ENCODE results near the gene LRRC17. TPM values are rescaled to one million over a fixed set of nuclear protein-coding genes. Genes with fewer than 3 reads are reported as not detected.
"Not testable (repeated sequence)": the region's sequence is repeated elsewhere in the genome, so short reads cannot be mapped to it uniquely, and the experiment has no call there.

Gene LRRC17
- total and polyA plus RNA-seq, 10 donors, result 0.54 to 3.1 (median 1.1) TPM

DNA sequence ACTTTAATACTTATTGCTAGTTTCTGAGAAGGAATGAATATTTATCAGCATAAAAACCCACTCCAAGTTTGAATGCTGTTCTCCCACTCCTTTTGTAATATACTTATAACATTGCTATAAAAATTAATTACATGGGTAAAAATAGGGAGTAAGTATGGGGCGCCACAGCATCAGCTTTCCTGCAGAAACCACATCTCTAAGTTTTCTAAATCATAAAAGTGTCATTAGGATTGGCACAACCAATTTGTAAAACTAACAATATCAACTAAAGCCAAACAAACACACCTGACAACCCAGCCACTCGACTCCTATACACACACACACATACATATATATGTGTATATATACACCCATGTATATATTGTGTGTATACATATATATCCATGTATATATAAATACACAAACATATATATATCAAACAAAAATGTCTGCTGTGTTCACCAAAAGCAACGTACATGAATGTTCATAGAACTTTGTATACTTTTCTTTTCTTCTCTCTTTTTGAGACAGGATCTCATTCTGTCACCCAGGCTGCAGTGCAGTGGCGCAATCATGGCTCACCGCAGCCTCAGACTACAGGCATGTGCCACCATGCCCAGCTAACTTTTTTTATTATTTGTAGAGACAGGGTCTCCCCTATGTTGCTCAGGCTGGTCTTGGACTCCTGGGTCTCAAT is 14.8 kb upstream of the LRRC17 start:
- no peak for TF ChIP-seq POLR2A (IDR thresholded peaks at IDR 0.05)
- TF ChIP-seq, protein P1, sequence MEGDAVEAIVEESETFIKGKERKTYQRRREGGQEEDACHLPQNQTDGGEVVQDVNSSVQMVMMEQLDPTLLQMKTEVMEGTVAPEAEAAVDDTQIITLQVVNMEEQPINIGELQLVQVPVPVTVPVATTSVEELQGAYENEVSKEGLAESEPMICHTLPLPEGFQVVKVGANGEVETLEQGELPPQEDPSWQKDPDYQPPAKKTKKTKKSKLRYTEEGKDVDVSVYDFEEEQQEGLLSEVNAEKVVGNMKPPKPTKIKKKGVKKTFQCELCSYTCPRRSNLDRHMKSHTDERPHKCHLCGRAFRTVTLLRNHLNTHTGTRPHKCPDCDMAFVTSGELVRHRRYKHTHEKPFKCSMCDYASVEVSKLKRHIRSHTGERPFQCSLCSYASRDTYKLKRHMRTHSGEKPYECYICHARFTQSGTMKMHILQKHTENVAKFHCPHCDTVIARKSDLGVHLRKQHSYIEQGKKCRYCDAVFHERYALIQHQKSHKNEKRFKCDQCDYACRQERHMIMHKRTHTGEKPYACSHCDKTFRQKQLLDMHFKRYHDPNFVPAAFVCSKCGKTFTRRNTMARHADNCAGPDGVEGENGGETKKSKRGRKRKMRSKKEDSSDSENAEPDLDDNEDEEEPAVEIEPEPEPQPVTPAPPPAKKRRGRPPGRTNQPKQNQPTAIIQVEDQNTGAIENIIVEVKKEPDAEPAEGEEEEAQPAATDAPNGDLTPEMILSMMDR (IDR thresholded peaks at IDR 0.05 in 8 of 11, conservative IDR thresholded peaks at IDR 0.05 in 3 of 11), result no peak
- no peak for TF ChIP-seq POLR2AphosphoS5 (IDR thresholded peaks at IDR 0.05)
- intact Hi-C loops (cut with DNase I; ENCODE audit: low total_unique reads), result no loop called here
- peak overlapping the region in 2 of 8 donors; percentile 41 to 57 for H3K27ac ChIP-seq

DNA sequence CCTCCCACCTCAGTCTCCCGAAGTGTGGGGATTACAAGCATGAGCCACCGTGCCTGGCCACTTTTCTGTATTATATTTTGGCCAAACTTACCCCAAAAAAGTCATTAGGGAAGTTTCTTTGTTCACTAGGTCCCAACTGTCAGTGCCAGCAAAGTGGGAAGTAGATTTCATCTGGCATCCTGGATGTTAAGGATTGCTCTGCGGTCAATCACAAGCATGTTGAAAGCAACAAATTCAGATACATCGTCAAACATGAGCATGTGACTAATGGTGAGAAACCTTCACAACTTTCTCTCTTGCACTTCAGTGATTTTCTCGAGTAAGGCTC is 14.3 kb upstream of the LRRC17 start:
- TF ChIP-seq, protein P1 (IDR thresholded peaks at IDR 0.05 in 8 of 11, conservative IDR thresholded peaks at IDR 0.05 in 3 of 11), result no peak
- TF ChIP-seq POLR2A (IDR thresholded peaks at IDR 0.05), result no peak
- no peak for TF ChIP-seq POLR2AphosphoS5 (IDR thresholded peaks at IDR 0.05)
- Histone ChIP-seq H3K36me3 (no peaks in the 10 kb centered on the region), H3K9me3 (peaks cover 0 to under 1% (median 0%) of the 10 kb centered on the region in 8 donors), H3K4me3 (no peak overlapping the region), H3K4me1 (peaks cover 0 to 14% (median 4%) of the 10 kb centered on the region in 6 donors), H3K27ac (peak overlapping the region in 2 of 8 donors; percentile 41 to 57), H3K27me3 (replicated peaks in 1 of 7) (no peaks in the 10 kb centered on the region)
- intact Hi-C loops (cut with DNase I; ENCODE audit: low total_unique reads), result no loop called here
- DNase-seq, result no peak
- 47 to 79% (median 66%) methylated on average over 5 of the region's 5 CpGs for WGBS, 5 donors

More for the DNA sequence above, 14.8 kb upstream of the LRRC17 start:
- Histone ChIP-seq H3K27me3 (replicated peaks in 1 of 7) (no peaks in the 10 kb centered on the region), H3K4me3 (no peak overlapping the region), H3K9me3 (no peaks in the 10 kb centered on the region), H3K4me1 (peaks cover 0 to 15% (median 4%) of the 10 kb centered on the region in 6 donors), H3K36me3 (no peaks in the 10 kb centered on the region)
- no peak for DNase-seq
- WGBS, 5 donors, result 62 to 85% (median 72%) methylated on average over 5 of the region's 5 CpGs

DNA sequence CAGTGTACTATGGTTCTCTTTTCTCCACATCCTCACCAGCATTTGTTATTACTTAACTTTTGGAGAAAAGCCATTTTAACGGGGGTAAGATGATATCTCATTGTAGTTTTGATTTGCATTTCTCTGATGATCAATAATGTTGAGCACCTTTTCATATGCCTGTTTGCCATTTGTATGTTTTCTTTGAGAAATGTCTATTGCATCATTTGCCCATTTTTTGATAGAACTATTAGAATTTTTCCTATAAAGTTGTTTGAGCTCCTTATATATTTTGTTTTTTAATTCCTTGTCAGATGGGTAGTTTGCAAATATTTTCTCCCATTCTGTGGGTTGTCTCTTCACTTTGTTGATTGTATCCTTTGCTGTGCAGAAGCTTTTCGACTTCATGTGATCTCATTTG is 10.7 kb upstream of the LRRC17 start:
- H3K4me3 ChIP-seq; H3K36me3 ChIP-seq; intact Hi-C loops (cut with DNase I; ENCODE audit: low total_unique reads); DNase-seq; H3K27me3 ChIP-seq (replicated peaks in 1 of 7); H3K9me3 ChIP-seq; H3K27ac ChIP-seq: not testable (repeated sequence)
- peaks cover 0 to 14% (median 4%) of the 10 kb centered on the region in 6 donors for H3K4me1 ChIP-seq
- WGBS, 5 donors, result 70 to 92% (median 80%) methylated on average over 2 of the region's 2 CpGs

DNA sequence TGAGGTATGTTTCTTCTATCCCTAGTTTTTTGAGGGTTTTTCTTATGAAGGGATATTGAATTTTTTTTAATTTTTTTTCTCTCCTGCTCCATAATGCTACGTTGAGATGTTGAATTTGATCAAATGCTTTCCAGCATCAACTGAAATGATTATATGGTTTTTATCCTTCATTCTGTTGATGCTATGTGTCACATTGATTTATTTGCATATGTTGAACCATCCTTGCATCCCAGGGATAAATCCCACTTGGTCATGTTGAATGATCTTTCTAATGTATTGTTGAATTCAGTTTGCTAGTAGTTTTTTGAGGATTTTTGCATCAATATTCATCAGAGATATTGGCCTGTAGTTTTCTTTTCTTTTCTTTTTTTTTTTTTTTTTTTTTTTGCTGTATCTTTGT is 9.2 kb upstream of the LRRC17 start:
- H3K9me3 ChIP-seq, result peaks cover 0 to 21% (median 7%) of the 10 kb centered on the region in 8 donors
- H3K4me1 ChIP-seq; H3K36me3 ChIP-seq; H3K27me3 ChIP-seq (replicated peaks in 1 of 7); H3K4me3 ChIP-seq; H3K27ac ChIP-seq; intact Hi-C loops (cut with DNase I; ENCODE audit: low total_unique reads); DNase-seq: not testable (repeated sequence)
- WGBS, 5 donors, result 67 to 93% (median 82%) methylated on average over 1 of the region's 1 CpG

DNA sequence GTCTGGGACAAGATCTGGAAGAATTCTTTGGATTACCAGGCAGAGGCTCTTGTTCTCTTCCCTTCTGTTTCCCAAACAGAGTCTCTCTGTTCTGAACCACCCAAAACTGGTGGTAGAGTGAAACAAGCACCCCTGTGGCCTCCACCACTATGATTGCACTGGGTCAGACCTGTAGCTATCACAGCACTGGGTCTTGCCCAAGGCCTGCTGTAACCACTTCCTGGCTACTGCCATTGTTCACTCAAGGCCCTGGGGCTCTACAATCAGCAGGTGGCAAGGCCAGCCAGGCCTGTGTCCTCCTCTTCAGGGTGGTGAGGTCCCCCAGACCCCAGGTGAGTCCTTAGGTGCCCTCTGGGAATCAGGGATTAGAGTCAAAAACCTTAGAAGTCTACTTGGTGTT is 4.1 kb upstream of the LRRC17 start:
- TF ChIP-seq POLR2A (IDR thresholded peaks at IDR 0.05), result no peak
- H3K36me3 ChIP-seq, result no peaks in the 10 kb centered on the region
- no peak overlapping the region for H3K27ac ChIP-seq
- peaks cover 0 to 26% (median 7%) of the 10 kb centered on the region in 8 donors for H3K9me3 ChIP-seq
- H3K27me3 ChIP-seq (replicated peaks in 1 of 7), result no peaks in the 10 kb centered on the region
- peaks cover 0 to 9% (median 4%) of the 10 kb centered on the region in 6 donors for H3K4me1 ChIP-seq
- intact Hi-C loops (cut with DNase I; ENCODE audit: low total_unique reads), result no loop called here
- DNase-seq, result no peak
- H3K4me3 ChIP-seq, result no peak overlapping the region
